SK-N-SH treated with all-trans-retinoic acid at 6 μM for 48 hours (cell line): ENCODE measurements around the gene SPDYE3.

Experiments used
- ARNTL ChIP-seq: fragments of 450-650 bp; formaldehyde crosslinking; IDR thresholded peaks from 2 replicates; pipeline ENCODE4 v1.5.0; 2020; ENCODE audit warnings: low read depth, mild to moderate bottlenecking, moderate library complexity, borderline replicate concordance
- ESRRG ChIP-seq: fragments of 250-450 bp; sonication (Bioruptor Pico); IDR thresholded peaks from 2 replicates; pipeline ENCODE4 v1.6.1; 2021; ENCODE audit warnings: mild to moderate bottlenecking
- GLIS3 ChIP-seq: fragments of 250-450 bp; sonication (Bioruptor Pico); IDR thresholded peaks from 2 replicates; pipeline ENCODE4 v1.5.0; 2020; ENCODE audit warnings: mild to moderate bottlenecking, moderate library complexity
- TSHZ2 ChIP-seq: fragments of 250-450 bp; sonication (Bioruptor Pico); IDR thresholded peaks from 2 replicates; pipeline ENCODE4 v1.5.0; 2020; ENCODE audit warnings: mild to moderate bottlenecking, moderate library complexity
- ZC3H10 ChIP-seq: fragments of 250-450 bp; sonication (Bioruptor Pico); IDR thresholded peaks from 2 replicates; pipeline ENCODE4 v1.5.1; 2021; ENCODE audit warnings: mild to moderate bottlenecking, moderate library complexity
- ZFP3 ChIP-seq: fragments of 250-450 bp; sonication (Bioruptor Pico); IDR thresholded peaks from 2 replicates; pipeline ENCODE4 v1.5.0; 2020; ENCODE audit warnings: mild to moderate bottlenecking, moderate library complexity
- ZNF565 ChIP-seq: fragments of 450-650 bp; formaldehyde crosslinking; conservative IDR thresholded peaks from 2 replicates; pipeline ENCODE4 v1.5.0; 2020; ENCODE audit warnings: low read depth, mild to moderate bottlenecking, moderate library complexity
- ZNF70 ChIP-seq: fragments of 450-650 bp; formaldehyde crosslinking; IDR thresholded peaks from 2 replicates; pipeline ENCODE4 v1.5.0; 2020; ENCODE audit warnings: mild to moderate bottlenecking, moderate library complexity
- TF ChIP-seq, protein P1 (sequence below): fragments of 250-450 bp; sonication (Bioruptor Pico); IDR thresholded peaks from 2 replicates; pipeline ENCODE4 v1.8.0; 2020; ENCODE audit warnings: mild to moderate bottlenecking, moderate library complexity, borderline replicate concordance
- TF ChIP-seq, protein P2 (sequence below): fragments of 250-450 bp; sonication (Bioruptor Pico); IDR thresholded peaks from 2 replicates; pipeline ENCODE4 v1.5.1; 2020; ENCODE audit warnings: low read depth, mild to moderate bottlenecking, moderate library complexity
- TF ChIP-seq, protein P3 (sequence below): fragments of 250-450 bp; sonication (Bioruptor Pico); IDR thresholded peaks from 2 replicates; pipeline ENCODE4 v1.5.1; 2021; ENCODE audit warnings: mild to moderate bottlenecking, moderate library complexity

GRCh38 chr7:100370746-100371145 is 63.2 kb downstream of the SPDYE3 start:
- TF ChIP-seq ZFP3 (CRISPR knock-in tag) (no peak), ARNTL (CRISPR knock-in tag) (no peak), TSHZ2 (CRISPR knock-in tag) (no peak), ZNF565 (CRISPR knock-in tag) (no peak), ZC3H10 (CRISPR knock-in tag) (no peak), GLIS3 (CRISPR knock-in tag) (no peak), ZNF70 (no peak), ESRRG (CRISPR knock-in tag) (no peak)
- TF ChIP-seq, protein P1, sequence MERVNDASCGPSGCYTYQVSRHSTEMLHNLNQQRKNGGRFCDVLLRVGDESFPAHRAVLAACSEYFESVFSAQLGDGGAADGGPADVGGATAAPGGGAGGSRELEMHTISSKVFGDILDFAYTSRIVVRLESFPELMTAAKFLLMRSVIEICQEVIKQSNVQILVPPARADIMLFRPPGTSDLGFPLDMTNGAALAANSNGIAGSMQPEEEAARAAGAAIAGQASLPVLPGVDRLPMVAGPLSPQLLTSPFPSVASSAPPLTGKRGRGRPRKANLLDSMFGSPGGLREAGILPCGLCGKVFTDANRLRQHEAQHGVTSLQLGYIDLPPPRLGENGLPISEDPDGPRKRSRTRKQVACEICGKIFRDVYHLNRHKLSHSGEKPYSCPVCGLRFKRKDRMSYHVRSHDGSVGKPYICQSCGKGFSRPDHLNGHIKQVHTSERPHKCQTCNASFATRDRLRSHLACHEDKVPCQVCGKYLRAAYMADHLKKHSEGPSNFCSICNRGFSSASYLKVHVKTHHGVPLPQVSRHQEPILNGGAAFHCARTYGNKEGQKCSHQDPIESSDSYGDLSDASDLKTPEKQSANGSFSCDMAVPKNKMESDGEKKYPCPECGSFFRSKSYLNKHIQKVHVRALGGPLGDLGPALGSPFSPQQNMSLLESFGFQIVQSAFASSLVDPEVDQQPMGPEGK (CRISPR knock-in tag), result no peak
- TF ChIP-seq, protein P2, sequence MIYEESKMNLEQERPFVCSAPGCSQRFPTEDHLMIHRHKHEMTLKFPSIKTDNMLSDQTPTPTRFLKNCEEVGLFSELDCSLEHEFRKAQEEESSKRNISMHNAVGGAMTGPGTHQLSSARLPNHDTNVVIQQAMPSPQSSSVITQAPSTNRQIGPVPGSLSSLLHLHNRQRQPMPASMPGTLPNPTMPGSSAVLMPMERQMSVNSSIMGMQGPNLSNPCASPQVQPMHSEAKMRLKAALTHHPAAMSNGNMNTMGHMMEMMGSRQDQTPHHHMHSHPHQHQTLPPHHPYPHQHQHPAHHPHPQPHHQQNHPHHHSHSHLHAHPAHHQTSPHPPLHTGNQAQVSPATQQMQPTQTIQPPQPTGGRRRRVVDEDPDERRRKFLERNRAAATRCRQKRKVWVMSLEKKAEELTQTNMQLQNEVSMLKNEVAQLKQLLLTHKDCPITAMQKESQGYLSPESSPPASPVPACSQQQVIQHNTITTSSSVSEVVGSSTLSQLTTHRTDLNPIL (CRISPR knock-in tag), result no peak
- TF ChIP-seq, protein P3, sequence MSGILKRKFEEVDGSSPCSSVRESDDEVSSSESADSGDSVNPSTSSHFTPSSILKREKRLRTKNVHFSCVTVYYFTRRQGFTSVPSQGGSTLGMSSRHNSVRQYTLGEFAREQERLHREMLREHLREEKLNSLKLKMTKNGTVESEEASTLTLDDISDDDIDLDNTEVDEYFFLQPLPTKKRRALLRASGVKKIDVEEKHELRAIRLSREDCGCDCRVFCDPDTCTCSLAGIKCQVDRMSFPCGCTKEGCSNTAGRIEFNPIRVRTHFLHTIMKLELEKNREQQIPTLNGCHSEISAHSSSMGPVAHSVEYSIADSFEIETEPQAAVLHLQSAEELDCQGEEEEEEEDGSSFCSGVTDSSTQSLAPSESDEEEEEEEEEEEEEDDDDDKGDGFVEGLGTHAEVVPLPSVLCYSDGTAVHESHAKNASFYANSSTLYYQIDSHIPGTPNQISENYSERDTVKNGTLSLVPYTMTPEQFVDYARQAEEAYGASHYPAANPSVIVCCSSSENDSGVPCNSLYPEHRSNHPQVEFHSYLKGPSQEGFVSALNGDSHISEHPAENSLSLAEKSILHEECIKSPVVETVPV, result no peak
